Right ventricle myocardium superior (tissue), 1 donor: ENCODE measurements around the gene MSH2. TPM values are rescaled to one million over a fixed set of nuclear protein-coding genes. Genes with fewer than 3 reads are reported as not detected.

Experiments used
- ATAC-seq: fragments of 200-7000 bp; cut with Tn5 transposase; one replicate; pipeline ENCODE4 v1.9.1; 2020; ENCODE audit warnings: mild to moderate bottlenecking; ENCODE audit not compliant: poor library complexity
- DNase-seq: peaks from one replicate; pipeline ENCODE4 v3.0.0-alpha.2; 2020
- intact Hi-C: fragments of 100-400 bp; cut with DNase I; formaldehyde crosslinking; loops from one replicate; pipeline ENCODE4 v1.11.2; 2022
- total RNA-seq: library from RNA; stranded (reverse); fragmentation: NEBNext Ultra II Directional; extraction: Animal tissue kit (Norgen Biotek cat#: 25700); gene quantifications from one replicate; pipeline ENCODE4 v1.2.1, GENCODE V29; 2021
- donor health status: DM: no; HTN: yes; CAD: no; lungs with severe emphysema.

MSH2 gene
- total RNA-seq, 1 donor from 2014 or later = 11.1 TPM

- intact Hi-C loops = no loop called here
- ATAC-seq = no peak
- DNase-seq = no peak
These were observed 52.5 kb downstream of the MSH2 start for GRCh38 chr2:47455411-47455810.

- DNase-seq (no peak), ATAC-seq (no peak)
- intact Hi-C loops = no loop called here
These were observed 53.9 kb downstream of the MSH2 start for GRCh38 chr2:47456851-47457250.

- intact Hi-C loops = no loop called here
- no peak for DNase-seq
- no peak for ATAC-seq
These were observed 54.3 kb downstream of the MSH2 start for GRCh38 chr2:47457268-47457667.

GRCh38 chr2:47459021-47459420 is 56.1 kb downstream of the MSH2 start:
- ATAC-seq (no peak), DNase-seq (no peak)
- intact Hi-C loops = no loop called here

- intact Hi-C loops = no loop called here
- no peak for DNase-seq
- ATAC-seq = no peak
These were observed 57.8 kb downstream of the MSH2 start for GRCh38 chr2:47460766-47461165.

GRCh38 chr2:47471429-47472116 is 68.6 kb downstream of the MSH2 start:
- intact Hi-C loops = no loop called here
- DNase-seq = no peak
- ATAC-seq = no peak

GRCh38 chr2:47479863-47480262 is 76.9 kb downstream of the MSH2 start:
- no peak for ATAC-seq
- intact Hi-C loops = no loop called here
- DNase-seq = no peak

GRCh38 chr2:47483191-47483590 is 80.2 kb downstream of the MSH2 start:
- DNase-seq = no peak
- intact Hi-C loops = no loop called here

GRCh38 chr2:47484396-47484795 is 81.4 kb downstream of the MSH2 start:
- DNase-seq = no peak
- ATAC-seq = no peak
- intact Hi-C loops = no loop called here

More at GRCh38 chr2:47483191-47483590, 80.2 kb downstream of the MSH2 start:
- no peak for ATAC-seq

GRCh38 chr2:47485177-47485576 is 82.2 kb downstream of the MSH2 start:
- intact Hi-C loops = no loop called here
- no peak for DNase-seq
- ATAC-seq = no peak

GRCh38 chr2:47485751-47486300 is 82.9 kb downstream of the MSH2 start:
- intact Hi-C loops = no loop called here
- ATAC-seq = no peak
- DNase-seq = no peak

- intact Hi-C loops = no loop called here
- no peak for DNase-seq
- no peak for ATAC-seq
These were observed 84.0 kb downstream of the MSH2 start for GRCh38 chr2:47486841-47487497.

GRCh38 chr2:47487498-47487875 is 84.5 kb downstream of the MSH2 start:
- DNase-seq (no peak), ATAC-seq (no peak)
- intact Hi-C loops = no loop called here

GRCh38 chr2:47488870-47489584 is 86.1 kb downstream of the MSH2 start:
- intact Hi-C loops = no loop called here
- DNase-seq = no peak

GRCh38 chr2:47490406-47490805 is 87.5 kb downstream of the MSH2 start:
- intact Hi-C loops = no loop called here

More at GRCh38 chr2:47488870-47489584, 86.1 kb downstream of the MSH2 start:
- ATAC-seq = no peak

GRCh38 chr2:47493317-47494035 is 90.5 kb downstream of the MSH2 start:
- intact Hi-C loops = no loop called here
- ATAC-seq = no peak
- no peak for DNase-seq

More at GRCh38 chr2:47490406-47490805, 87.5 kb downstream of the MSH2 start:
- ATAC-seq (no peak), DNase-seq (no peak)

GRCh38 chr2:47494267-47495130 is 91.5 kb downstream of the MSH2 start:
- ATAC-seq = no peak
- intact Hi-C loops = no loop called here
- no peak for DNase-seq

- intact Hi-C loops = no loop called here
- DNase-seq (no peak), ATAC-seq (no peak)
These were observed 95.0 kb downstream of the MSH2 start for GRCh38 chr2:47497843-47498460.
